HEK293 (cell line): ENCODE results near the gene PRDM7.

Experiments used
- CTCF ChIA-PET: fragments of 350-600 bp; formaldehyde crosslinking; extraction: SDS; loops from one replicate; lab custom pipeline; 2021; ENCODE audit warnings: antibody characterized with exemption; lab: Yijun Ruan, JAX
- POLR2A ChIA-PET: fragments of 300-600 bp; formaldehyde crosslinking; extraction: SDS; loops from one replicate; lab custom pipeline; 2020; ENCODE audit warnings: antibody characterized with exemption, inconsistent platforms; lab: Yijun Ruan, JAX
- H3K27ac ChIP-seq: fragments of 200-500 bp; sonication (Bioruptor generic); 2 replicates; pipeline ENCODE4 v1.5.1; 2014; ENCODE audit warnings: low read depth, low read length, control low read depth, inconsistent platforms; ENCODE audit errors: extremely low read depth
- H3K36me3 ChIP-seq, 2 experiments: fragments of 200-500 bp in 1 of 2; sonication (Bioruptor generic) in 1 of 2; 1 replicate in 1 of 2; 2 replicates in 1 of 2; pipeline ENCODE4 v1.5.1; 2014 to 2017; ENCODE audit warnings: inconsistent platforms in 2 of 2, low read length in 2 of 2; ENCODE audit not compliant: control insufficient read depth in 2 of 2, insufficient read depth in 1 of 2
- H3K4me1 ChIP-seq: fragments of 200-500 bp; sonication (Bioruptor generic); 2 replicates; pipeline ENCODE4 v1.5.1; 2014; ENCODE audit warnings: mild to moderate bottlenecking, low read length, inconsistent platforms; ENCODE audit not compliant: control insufficient read depth, insufficient read depth
- H3K4me3 ChIP-seq: 2 replicates; pipeline ENCODE4 v1.5.1; 2011; ENCODE audit warnings: low read depth, mild to moderate bottlenecking, control low read depth, low read length, moderate library complexity
- H3K9me3 ChIP-seq: fragments of 200-500 bp; sonication (Bioruptor generic); 2 replicates; pipeline ENCODE4 v1.5.1; 2014; ENCODE audit warnings: low read depth, low read length, inconsistent platforms; ENCODE audit not compliant: control insufficient read depth, insufficient read depth
- BCL11A ChIP-seq: fragments of 450-650 bp; formaldehyde crosslinking; IDR thresholded peaks from 2 replicates; pipeline ENCODE4 v1.5.1; 2016; ENCODE audit warnings: low read depth, missing biosample characterization, missing genetic modification characterization
- GLI2 ChIP-seq: fragments of 450-650 bp; formaldehyde crosslinking; IDR thresholded peaks from 2 replicates; pipeline ENCODE4; 2017; ENCODE audit warnings: missing biosample characterization, missing genetic modification characterization, low read depth, borderline replicate concordance
- GLIS1 ChIP-seq: fragments of 450-650 bp; formaldehyde crosslinking; IDR thresholded peaks from 2 replicates; pipeline ENCODE4 v1.5.1; 2016; ENCODE audit warnings: missing biosample characterization, missing genetic modification characterization
- HOXA7 ChIP-seq: sonication (generic); formaldehyde crosslinking; IDR thresholded peaks from 2 replicates; pipeline ENCODE4 v1.8.1; 2022; ENCODE audit warnings: missing genetic modification reagents, borderline replicate concordance
- HOXC10 ChIP-seq: sonication (generic); formaldehyde crosslinking; IDR thresholded peaks from 2 replicates; pipeline ENCODE4 v1.8.1; 2023; ENCODE audit warnings: mild to moderate bottlenecking, missing genetic modification reagents
- MZF1 ChIP-seq: fragments of 450-650 bp; formaldehyde crosslinking; IDR thresholded peaks from 2 replicates; pipeline ENCODE4 v1.5.1; 2017; ENCODE audit warnings: missing biosample characterization, missing genetic modification characterization, borderline replicate concordance
- ZBTB8A ChIP-seq: fragments of 450-650 bp; formaldehyde crosslinking; IDR thresholded peaks from 2 replicates; pipeline ENCODE4 v1.5.1; 2016; ENCODE audit warnings: missing biosample characterization, missing genetic modification characterization
- ZNF174 ChIP-seq: fragments of 450-650 bp; formaldehyde crosslinking; IDR thresholded peaks from 2 replicates; pipeline ENCODE4 v1.5.0; 2017; ENCODE audit warnings: missing biosample characterization, mild to moderate bottlenecking, missing genetic modification characterization
- ZNF184 ChIP-seq: fragments of 450-650 bp; IDR thresholded peaks from 2 replicates; pipeline ENCODE4 v1.5.1; 2018; ENCODE audit warnings: missing biosample characterization, mild to moderate bottlenecking, missing genetic modification characterization
- ZNF2 ChIP-seq: fragments of 450-650 bp; formaldehyde crosslinking; IDR thresholded peaks from 2 replicates; pipeline ENCODE4 v1.5.1; 2016; ENCODE audit warnings: missing biosample characterization, missing genetic modification characterization
- ZNF239 ChIP-seq: fragments of 450-650 bp; formaldehyde crosslinking; IDR thresholded peaks from 2 replicates; pipeline ENCODE4 v1.5.1; 2016; ENCODE audit warnings: missing biosample characterization, missing genetic modification characterization
- ZNF362 ChIP-seq: fragments of 450-650 bp; formaldehyde crosslinking; IDR thresholded peaks from 2 replicates; pipeline ENCODE4 v1.5.1; 2016; ENCODE audit warnings: missing biosample characterization, missing genetic modification characterization
- ZNF416 ChIP-seq: fragments of 450-650 bp; formaldehyde crosslinking; IDR thresholded peaks from 2 replicates; pipeline ENCODE4 v1.5.1; 2016; ENCODE audit warnings: missing biosample characterization, missing genetic modification characterization
- ZNF48 ChIP-seq: fragments of 450-650 bp; formaldehyde crosslinking; IDR thresholded peaks from 2 replicates; pipeline ENCODE4 v1.5.1; 2016; ENCODE audit warnings: missing biosample characterization, missing genetic modification characterization
- ZNF529 ChIP-seq: fragments of 450-650 bp; formaldehyde crosslinking; IDR thresholded peaks from 2 replicates; pipeline ENCODE4 v1.5.1; 2017; ENCODE audit warnings: missing genetic modification characterization, missing biosample characterization; ENCODE audit not compliant: insufficient replicate concordance
- ZNF580 ChIP-seq: fragments of 450-650 bp; formaldehyde crosslinking; IDR thresholded peaks from 2 replicates; pipeline ENCODE4 v1.5.1; 2016; ENCODE audit warnings: missing biosample characterization, missing genetic modification characterization
- ZNF585B ChIP-seq: fragments of 450-650 bp; formaldehyde crosslinking; IDR thresholded peaks from 2 replicates; pipeline ENCODE4 v1.5.1; 2016; ENCODE audit warnings: missing biosample characterization, missing genetic modification characterization
- ZNF596 ChIP-seq: fragments of 450-650 bp; IDR thresholded peaks from 2 replicates; pipeline ENCODE4 v1.5.0; 2018; ENCODE audit warnings: missing biosample characterization, mild to moderate bottlenecking, missing genetic modification characterization, moderate library complexity
- ZNF629 ChIP-seq: fragments of 450-650 bp; formaldehyde crosslinking; IDR thresholded peaks from 2 replicates; pipeline ENCODE4 v1.5.1; 2017; ENCODE audit warnings: missing biosample characterization, missing genetic modification characterization
- ZNF791 ChIP-seq: fragments of 450-650 bp; formaldehyde crosslinking; IDR thresholded peaks from 2 replicates; pipeline ENCODE4 v1.5.1; 2016; ENCODE audit warnings: missing biosample characterization, missing genetic modification characterization
- ZSCAN16 ChIP-seq: fragments of 450-650 bp; formaldehyde crosslinking; IDR thresholded peaks from 2 replicates; pipeline ENCODE4 v1.5.1; 2016; ENCODE audit warnings: missing biosample characterization, missing genetic modification characterization

PRDM7 gene

GRCh38 chr16:90015586-90016338, 61.4 kb downstream of the PRDM7 start:
- no peak for TF ChIP-seq HOXC10 (CRISPR knock-in tag)
- TF ChIP-seq ZNF2 (tag by site-specific recombination): no peak
- no peak for TF ChIP-seq ZNF184
- no peak for TF ChIP-seq ZNF48 (tag by site-specific recombination)
- TF ChIP-seq ZNF239 (tag by site-specific recombination): no peak
- no peak for TF ChIP-seq ZNF629 (tag by site-specific recombination)
- TF ChIP-seq ZNF416 (tag by site-specific recombination): no peak
- TF ChIP-seq ZSCAN16 (tag by site-specific recombination): no peak
- TF ChIP-seq HOXA7 (CRISPR knock-in tag): no peak
- TF ChIP-seq ZNF529: no peak
- TF ChIP-seq ZBTB8A (tag by site-specific recombination): no peak
- TF ChIP-seq GLI2 (tag by site-specific recombination): no peak
- TF ChIP-seq ZNF596 (tag by site-specific recombination): no peak
- no peak for TF ChIP-seq GLIS1 (tag by site-specific recombination)
- ChIA-PET CTCF (interaction anchor here (0.5 kb wide), 1 partner anchor 144 kb away, joined by 3 read pairs; no protein-coding TSS in a partner anchor), POLR2A (no interaction called here)
- Histone ChIP-seq H3K4me1 (peaks cover 9% of the 10 kb centered on the region), H3K9me3 (no peaks in the 10 kb centered on the region), H3K36me3 (peaks cover 0 to 18% of the 10 kb centered on the region in 2 experiments; a peak in 2 of 3 replicates), H3K27ac (no peak overlapping the region), H3K4me3 (no peak overlapping the region)

GRCh38 chr16:90012991-90013745, 64.0 kb downstream of the PRDM7 start:
- ChIA-PET CTCF (interaction anchor here (0.6 kb wide), 2 partner anchors 17 to 289 kb away, joined by 3 read pairs; no protein-coding TSS in a partner anchor), POLR2A (interaction anchor here (0.5 kb wide), 1 partner anchor 36 kb away, joined by 3 read pairs; no protein-coding TSS in a partner anchor)
- no peak overlapping the region for H3K4me3 ChIP-seq
- H3K9me3 ChIP-seq: no peaks in the 10 kb centered on the region
- H3K4me1 ChIP-seq: no peaks in the 10 kb centered on the region
- TF ChIP-seq ZNF580 (tag by site-specific recombination) (no peak), ZNF362 (tag by site-specific recombination) (peak; percentile 51; the same call in 1 of the 2 replicates)
- H3K36me3 ChIP-seq: peaks cover 0 to 18% of the 10 kb centered on the region in 2 experiments; a peak in 2 of 3 replicates
- H3K27ac ChIP-seq: no peak overlapping the region

- Histone ChIP-seq H3K4me1 (no peaks in the 10 kb centered on the region), H3K9me3 (no peaks in the 10 kb centered on the region), H3K4me3 (no peak overlapping the region), H3K27ac (no peak overlapping the region), H3K36me3 (peaks cover 0 to 18% of the 10 kb centered on the region in 2 experiments; a peak in 2 of 3 replicates)
- ChIA-PET POLR2A (no interaction called here), CTCF (interaction anchor here (0.6 kb wide), 1 partner anchor 18 kb away, joined by 3 read pairs; no protein-coding TSS in a partner anchor)
- TF ChIP-seq ZNF791 (tag by site-specific recombination) (no peak), GLIS1 (tag by site-specific recombination) (peak; percentile 58), ZNF362 (tag by site-specific recombination) (no peak), ZNF174 (no peak), BCL11A (tag by site-specific recombination) (no peak), ZNF580 (tag by site-specific recombination) (no peak), ZNF585B (tag by site-specific recombination) (no peak), MZF1 (tag by site-specific recombination) (no peak)
Measured at GRCh38 chr16:90011908-90012501, 65.1 kb downstream of the PRDM7 start.
